ENCODE data around the gene ZCCHC17.

GRCh38 chr1:31408788-31409318, 112.0 kb downstream of the ZCCHC17 start:
- TF ChIP-seq POLR2AphosphoS5 (IDR thresholded peaks at IDR 0.05; ENCODE audit: insufficient read depth, low read depth, low read length) = no peak
- TF ChIP-seq, protein P1, sequence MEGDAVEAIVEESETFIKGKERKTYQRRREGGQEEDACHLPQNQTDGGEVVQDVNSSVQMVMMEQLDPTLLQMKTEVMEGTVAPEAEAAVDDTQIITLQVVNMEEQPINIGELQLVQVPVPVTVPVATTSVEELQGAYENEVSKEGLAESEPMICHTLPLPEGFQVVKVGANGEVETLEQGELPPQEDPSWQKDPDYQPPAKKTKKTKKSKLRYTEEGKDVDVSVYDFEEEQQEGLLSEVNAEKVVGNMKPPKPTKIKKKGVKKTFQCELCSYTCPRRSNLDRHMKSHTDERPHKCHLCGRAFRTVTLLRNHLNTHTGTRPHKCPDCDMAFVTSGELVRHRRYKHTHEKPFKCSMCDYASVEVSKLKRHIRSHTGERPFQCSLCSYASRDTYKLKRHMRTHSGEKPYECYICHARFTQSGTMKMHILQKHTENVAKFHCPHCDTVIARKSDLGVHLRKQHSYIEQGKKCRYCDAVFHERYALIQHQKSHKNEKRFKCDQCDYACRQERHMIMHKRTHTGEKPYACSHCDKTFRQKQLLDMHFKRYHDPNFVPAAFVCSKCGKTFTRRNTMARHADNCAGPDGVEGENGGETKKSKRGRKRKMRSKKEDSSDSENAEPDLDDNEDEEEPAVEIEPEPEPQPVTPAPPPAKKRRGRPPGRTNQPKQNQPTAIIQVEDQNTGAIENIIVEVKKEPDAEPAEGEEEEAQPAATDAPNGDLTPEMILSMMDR (IDR thresholded peaks at IDR 0.05; ENCODE audit: extremely low read depth in 1 of 2, insufficient read depth in 1 of 2, low read depth in 1 of 2, low read length in 2 of 2) = no peak

Data from endothelial cell of umbilical vein (primary cell).